Central memory CD8-positive, alpha-beta T cell (primary cell): ENCODE results near the gene GALNTL6.

Source experiments
- ATAC-seq: fragments of 150-1000 bp; cut with Tn5 transposase; replicated peaks from 2 replicates; pipeline ENCODE4 v1.10.0; 2022; ENCODE audit warnings: mild to moderate bottlenecking, moderate FRiP score, moderate number of reproducible peaks; ENCODE audit not compliant: poor library complexity, severe bottlenecking; ENCODE audit errors: extremely low read depth
- DNase-seq, 2 donors: peaks; one replicate each; pipeline ENCODE4 v3.0.0; 2021; ENCODE audit warnings: low spot score in 2 of 2
- H3K27ac Mint-ChIP-seq: one replicate; pipeline ENCODE4 v1.8.0; 2022; ENCODE audit warnings: low read depth, mild to moderate bottlenecking, moderate library complexity, mixed read lengths
- H3K27me3 Mint-ChIP-seq: one replicate; pipeline ENCODE4 v1.8.0; 2022; ENCODE audit warnings: mixed read lengths
- H3K36me3 Mint-ChIP-seq: one replicate; pipeline ENCODE4 v1.8.0; 2022; ENCODE audit warnings: mild to moderate bottlenecking, moderate library complexity, mixed read lengths; ENCODE audit not compliant: insufficient read depth
- H3K4me1 Mint-ChIP-seq: one replicate; pipeline ENCODE4 v1.8.0; 2022; ENCODE audit warnings: mixed read lengths
- H3K4me3 Mint-ChIP-seq: one replicate; pipeline ENCODE4 v1.8.0; 2022; ENCODE audit warnings: mild to moderate bottlenecking, moderate library complexity, mixed read lengths
- H3K9me3 Mint-ChIP-seq: one replicate; pipeline ENCODE4 v1.8.0; 2022; ENCODE audit warnings: mixed read lengths

GALNTL6 gene

GRCh38 chr4:171812665-171813525 is at the start of gene GALNTL6:
Gene GALNTL6, plus strand, starts transcription at chr4:171813404.
- Mint-ChIP-seq H3K27me3 (no peaks in the 10 kb centered on the region), H3K4me1 (no peaks in the 10 kb centered on the region), H3K36me3 (peaks cover 1% of the 10 kb centered on the region), H3K27ac (no peak within 1 kb of the TSS), H3K9me3 (peaks cover 17% of the 10 kb centered on the region), H3K4me3 (no peak within 1 kb of the TSS)
- DNase-seq: no peak
- ATAC-seq: no peak

GRCh38 chr4:171765514-171765913 is 47.7 kb upstream of the GALNTL6 start:
- ATAC-seq (no peak), DNase-seq (no peak)
- Mint-ChIP-seq H3K4me3 (no peak overlapping the region), H3K27ac (no peak overlapping the region), H3K9me3 (peaks cover 42% of the 10 kb centered on the region), H3K4me1 (no peaks in the 10 kb centered on the region), H3K36me3 (no peaks in the 10 kb centered on the region), H3K27me3 (no peaks in the 10 kb centered on the region)

- no peaks in the 10 kb centered on the region for H3K27me3 Mint-ChIP-seq
- no peak overlapping the region for H3K4me3 Mint-ChIP-seq
- no peak for DNase-seq
- H3K9me3 Mint-ChIP-seq: peaks cover 11% of the 10 kb centered on the region
- ATAC-seq: no peak
- no peaks in the 10 kb centered on the region for H3K4me1 Mint-ChIP-seq
- H3K27ac Mint-ChIP-seq: no peak overlapping the region
- H3K36me3 Mint-ChIP-seq: no peaks in the 10 kb centered on the region
Observed at GRCh38 chr4:171774642-171775190, 38.5 kb upstream of the GALNTL6 start.

GRCh38 chr4:171779301-171779700 is 33.9 kb upstream of the GALNTL6 start:
- peaks cover 13% of the 10 kb centered on the region for H3K9me3 Mint-ChIP-seq
- H3K4me3 Mint-ChIP-seq: no peak overlapping the region
- H3K27me3 Mint-ChIP-seq: no peaks in the 10 kb centered on the region
- DNase-seq: no peak
- no peak overlapping the region for H3K27ac Mint-ChIP-seq
- no peaks in the 10 kb centered on the region for H3K4me1 Mint-ChIP-seq
- no peak for ATAC-seq
- no peaks in the 10 kb centered on the region for H3K36me3 Mint-ChIP-seq

GRCh38 chr4:171785388-171785787 is 27.8 kb upstream of the GALNTL6 start:
- no peak overlapping the region for H3K4me3 Mint-ChIP-seq

GRCh38 chr4:171793723-171794122 is 19.5 kb upstream of the GALNTL6 start:
- ATAC-seq: no peak
- DNase-seq: no peak
- Mint-ChIP-seq H3K4me1 (no peaks in the 10 kb centered on the region), H3K27ac (no peak overlapping the region), H3K36me3 (no peaks in the 10 kb centered on the region), H3K4me3 (no peak overlapping the region), H3K27me3 (no peaks in the 10 kb centered on the region), H3K9me3 (peaks cover 19% of the 10 kb centered on the region)

More at GRCh38 chr4:171785388-171785787, 27.8 kb upstream of the GALNTL6 start:
- Mint-ChIP-seq H3K27me3 (no peaks in the 10 kb centered on the region), H3K9me3 (peaks cover 25% of the 10 kb centered on the region), H3K4me1 (no peaks in the 10 kb centered on the region), H3K27ac (no peak overlapping the region), H3K36me3 (no peaks in the 10 kb centered on the region)
- ATAC-seq: no peak
- no peak for DNase-seq

- DNase-seq: no peak
- H3K27me3 Mint-ChIP-seq: no peaks in the 10 kb centered on the region
- H3K27ac Mint-ChIP-seq: no peak overlapping the region
- H3K9me3 Mint-ChIP-seq: peaks cover 13% of the 10 kb centered on the region
- H3K36me3 Mint-ChIP-seq: no peaks in the 10 kb centered on the region
- no peaks in the 10 kb centered on the region for H3K4me1 Mint-ChIP-seq
- no peak overlapping the region for H3K4me3 Mint-ChIP-seq
- ATAC-seq: no peak
Observed at GRCh38 chr4:171794528-171794927, 18.7 kb upstream of the GALNTL6 start.

- no peak for DNase-seq
- Mint-ChIP-seq H3K4me3 (no peak overlapping the region), H3K27ac (no peak overlapping the region), H3K4me1 (no peaks in the 10 kb centered on the region), H3K27me3 (no peaks in the 10 kb centered on the region), H3K36me3 (peaks cover 1% of the 10 kb centered on the region), H3K9me3 (peaks cover 25% of the 10 kb centered on the region)
- ATAC-seq: no peak
Observed at GRCh38 chr4:171809854-171810253, 3.4 kb upstream of the GALNTL6 start.

GRCh38 chr4:171812333-171812664 is 905 bp upstream of the GALNTL6 start:
- ATAC-seq (no peak), DNase-seq (no peak)
- H3K27me3 Mint-ChIP-seq: no peaks in the 10 kb centered on the region
- H3K4me1 Mint-ChIP-seq: no peaks in the 10 kb centered on the region
- H3K9me3 Mint-ChIP-seq: peaks cover 17% of the 10 kb centered on the region
- no peak overlapping the region for H3K4me3 Mint-ChIP-seq
- no peak overlapping the region for H3K27ac Mint-ChIP-seq
- peaks cover 1% of the 10 kb centered on the region for H3K36me3 Mint-ChIP-seq

GRCh38 chr4:171813526-171814250 is 484 bp downstream of the GALNTL6 start:
- DNase-seq (no peak), ATAC-seq (no peak)
- H3K4me3 Mint-ChIP-seq: no peak overlapping the region
- no peaks in the 10 kb centered on the region for H3K27me3 Mint-ChIP-seq
- H3K4me1 Mint-ChIP-seq: no peaks in the 10 kb centered on the region
- no peak overlapping the region for H3K27ac Mint-ChIP-seq
- H3K36me3 Mint-ChIP-seq: peaks cover 1% of the 10 kb centered on the region
- H3K9me3 Mint-ChIP-seq: peaks cover 17% of the 10 kb centered on the region

- ATAC-seq (no peak), DNase-seq (no peak)
- H3K27ac Mint-ChIP-seq: no peak overlapping the region
- no peaks in the 10 kb centered on the region for H3K27me3 Mint-ChIP-seq
- peaks cover 1% of the 10 kb centered on the region for H3K36me3 Mint-ChIP-seq
- H3K4me1 Mint-ChIP-seq: no peaks in the 10 kb centered on the region
- H3K4me3 Mint-ChIP-seq: no peak overlapping the region
- peaks cover 23% of the 10 kb centered on the region for H3K9me3 Mint-ChIP-seq
Observed at GRCh38 chr4:171814545-171814944, 1.3 kb downstream of the GALNTL6 start.

GRCh38 chr4:171817026-171817425 is 3.8 kb downstream of the GALNTL6 start:
- Mint-ChIP-seq H3K4me1 (no peaks in the 10 kb centered on the region), H3K9me3 (peaks cover 17% of the 10 kb centered on the region), H3K27ac (no peak overlapping the region), H3K4me3 (no peak overlapping the region), H3K27me3 (no peaks in the 10 kb centered on the region), H3K36me3 (no peaks in the 10 kb centered on the region)
- ATAC-seq: no peak
- no peak for DNase-seq

- H3K27ac Mint-ChIP-seq: no peak overlapping the region
- H3K27me3 Mint-ChIP-seq: no peaks in the 10 kb centered on the region
- ATAC-seq: no peak
- H3K36me3 Mint-ChIP-seq: peaks cover 2% of the 10 kb centered on the region
- H3K4me3 Mint-ChIP-seq: no peak overlapping the region
- no peak for DNase-seq
- H3K9me3 Mint-ChIP-seq: peaks cover 21% of the 10 kb centered on the region
- no peaks in the 10 kb centered on the region for H3K4me1 Mint-ChIP-seq
Observed at GRCh38 chr4:171834640-171835039, 21.4 kb downstream of the GALNTL6 start.
